ENCODE data around the gene DKK1.

The DKK1 gene

GRCh38 chr10:52313933-52314821 is at the start of gene DKK1:
TSS of gene DKK1 (plus strand) at chr10:52314281. CDS start at chr10:52314435, 154 bp downstream.
- no peak for DNase-seq

GRCh38 chr10:52265131-52265926 is 48.8 kb upstream of the DKK1 start:
- no peak for DNase-seq

- no peak for DNase-seq
These were observed 47.2 kb upstream of the DKK1 start for GRCh38 chr10:52266858-52267257.

- no peak for DNase-seq
These were observed 45.3 kb upstream of the DKK1 start for GRCh38 chr10:52268790-52269189.

- no peak for DNase-seq
These were observed 44.8 kb upstream of the DKK1 start for GRCh38 chr10:52269233-52269632.

GRCh38 chr10:52276163-52276562 is 37.9 kb upstream of the DKK1 start:
- DNase-seq, result no peak

GRCh38 chr10:52276986-52277385 is 37.1 kb upstream of the DKK1 start:
- DNase-seq, result no peak

GRCh38 chr10:52279546-52279945 is 34.5 kb upstream of the DKK1 start:
- no peak for DNase-seq

GRCh38 chr10:52280051-52280450 is 34.0 kb upstream of the DKK1 start:
- no peak for DNase-seq

GRCh38 chr10:52283174-52283573 is 30.9 kb upstream of the DKK1 start:
- DNase-seq, result no peak

GRCh38 chr10:52284416-52285013 is 29.6 kb upstream of the DKK1 start:
- DNase-seq, result no peak

GRCh38 chr10:52287866-52288265 is 26.2 kb upstream of the DKK1 start:
- no peak for DNase-seq

GRCh38 chr10:52297747-52298146 is 16.3 kb upstream of the DKK1 start:
- DNase-seq, result no peak

GRCh38 chr10:52300599-52301277 is 13.3 kb upstream of the DKK1 start:
- no peak for DNase-seq

- DNase-seq, result no peak
These were observed 5.6 kb upstream of the DKK1 start for GRCh38 chr10:52308251-52309031.

- DNase-seq, result no peak
These were observed 1.2 kb upstream of the DKK1 start for GRCh38 chr10:52312942-52313255.

GRCh38 chr10:52313256-52313932 is 687 bp upstream of the DKK1 start:
- DNase-seq, result no peak

- no peak for DNase-seq
These were observed 906 bp downstream of the DKK1 start for GRCh38 chr10:52314822-52315552.

GRCh38 chr10:52316001-52316400 is 1.9 kb downstream of the DKK1 start:
- no peak for DNase-seq

GRCh38 chr10:52316500-52316899 is 2.4 kb downstream of the DKK1 start:
- no peak for DNase-seq

- no peak for DNase-seq
These were observed 4.1 kb downstream of the DKK1 start for GRCh38 chr10:52318136-52318701.

All from NCI-H1694 (cell line).